GM12865 (cell line): ENCODE results near the gene CADM1.

Experiments
- DNase-seq: peaks from one replicate; pipeline ENCODE4 v3.0.0; 2010; ENCODE audit warnings: low read depth
- H3K4me3 ChIP-seq: 2 replicates; pipeline ENCODE4 v1.5.1; 2011; ENCODE audit warnings: mild to moderate bottlenecking, low read depth, low read length, control low read depth
- CTCF ChIP-seq: IDR thresholded peaks from 2 replicates; pipeline ENCODE4 v1.5.1; 2011; ENCODE audit warnings: low read length, control low read depth, low read depth, inconsistent platforms; ENCODE audit not compliant: insufficient read depth; ENCODE audit errors: missing control alignments

The CADM1 gene

GRCh38 chr11:115504276-115505158 lies at the start of gene CADM1:
Gene CADM1, minus strand, starts transcription at chr11:115504415.
- peak within 1 kb of the TSS; percentile 14 for H3K4me3 ChIP-seq
- TF ChIP-seq CTCF = peak; percentile 5
- peak; percentile 30 for DNase-seq

GRCh38 chr11:115552773-115553438 lies 48.7 kb upstream of the CADM1 start:
- no peak for TF ChIP-seq CTCF
- no peak overlapping the region for H3K4me3 ChIP-seq
- DNase-seq = no peak

GRCh38 chr11:115552151-115552772 lies 48.0 kb upstream of the CADM1 start:
- no peak for TF ChIP-seq CTCF
- H3K4me3 ChIP-seq = no peak overlapping the region
- no peak for DNase-seq

- H3K4me3 ChIP-seq = no peak overlapping the region
- TF ChIP-seq CTCF = no peak
- DNase-seq = no peak
Measured at GRCh38 chr11:115550291-115551059, 46.3 kb upstream of the CADM1 start.

GRCh38 chr11:115548878-115549528 lies 44.8 kb upstream of the CADM1 start:
- no peak for TF ChIP-seq CTCF
- no peak overlapping the region for H3K4me3 ChIP-seq
- DNase-seq = no peak
